Measurements from ENCODE around the gene GPAT3.
A peak's percentile ranks its signal among the peaks of the same experiment; 100 is the strongest.

GPAT3 gene

GRCh38 chr4:83626245-83626836, 90.4 kb downstream of the GPAT3 start:
- no peak for TF ChIP-seq CTCF (IDR thresholded peaks at IDR 0.05; ENCODE audit: unreplicated experiment in 3 of 3)
- Mint-ChIP-seq H3K27me3 (ENCODE audit: low read depth) (no peaks in the 10 kb centered on the region), H3K36me3 (ENCODE audit: low read depth) (peaks cover 10% of the 10 kb centered on the region)

GRCh38 chr4:83629945-83630721, 94.2 kb downstream of the GPAT3 start:
- H3K27ac Mint-ChIP-seq: peak overlapping the region in 1 of 3 experiments; percentile 77
- TF ChIP-seq CTCF (IDR thresholded peaks at IDR 0.05; ENCODE audit: unreplicated experiment in 3 of 3): no peak
- no peaks in the 10 kb centered on the region for H3K36me3 Mint-ChIP-seq (ENCODE audit: low read depth)
- no peaks in the 10 kb centered on the region for H3K27me3 Mint-ChIP-seq (ENCODE audit: low read depth)
- no peak overlapping the region for H3K4me3 Mint-ChIP-seq
- peaks cover 2% of the 10 kb centered on the region for H3K9me3 Mint-ChIP-seq
- H3K4me1 Mint-ChIP-seq: peaks cover 72% of the 10 kb centered on the region

More at GRCh38 chr4:83626245-83626836, 90.4 kb downstream of the GPAT3 start:
- peak overlapping the region; percentile 44 to 90 (median 66) for H3K27ac Mint-ChIP-seq
- peaks cover 60% of the 10 kb centered on the region for H3K4me1 Mint-ChIP-seq
- H3K4me3 Mint-ChIP-seq: peak overlapping the region in 2 of 3 experiments; percentile 3 to 41
- peaks cover 21% of the 10 kb centered on the region for H3K9me3 Mint-ChIP-seq

- TF ChIP-seq CTCF (IDR thresholded peaks at IDR 0.05; ENCODE audit: unreplicated experiment in 3 of 3): no peak
- peaks cover 63% of the 10 kb centered on the region for H3K4me1 Mint-ChIP-seq
- H3K36me3 Mint-ChIP-seq (ENCODE audit: low read depth): no peaks in the 10 kb centered on the region
- no peaks in the 10 kb centered on the region for H3K27me3 Mint-ChIP-seq (ENCODE audit: low read depth)
- H3K9me3 Mint-ChIP-seq: peaks cover 2% of the 10 kb centered on the region
- peak overlapping the region; percentile 76 to 84 (median 77) for H3K27ac Mint-ChIP-seq
- H3K4me3 Mint-ChIP-seq: peak overlapping the region in 1 of 3 experiments; percentile 18
Observed at GRCh38 chr4:83631066-83631465, 95.2 kb downstream of the GPAT3 start.

GRCh38 chr4:83636930-83637329, 101.0 kb downstream of the GPAT3 start:
- H3K4me1 Mint-ChIP-seq: peaks cover 16% of the 10 kb centered on the region
- H3K27ac Mint-ChIP-seq: no peak overlapping the region
- no peaks in the 10 kb centered on the region for H3K9me3 Mint-ChIP-seq
- TF ChIP-seq CTCF (IDR thresholded peaks at IDR 0.05; ENCODE audit: unreplicated experiment in 3 of 3): no peak
- peaks cover 34% of the 10 kb centered on the region for H3K27me3 Mint-ChIP-seq (ENCODE audit: low read depth)
- H3K36me3 Mint-ChIP-seq (ENCODE audit: low read depth): no peaks in the 10 kb centered on the region
- no peak overlapping the region for H3K4me3 Mint-ChIP-seq

- H3K4me3 Mint-ChIP-seq: no peak overlapping the region
- no peaks in the 10 kb centered on the region for H3K9me3 Mint-ChIP-seq
- H3K27ac Mint-ChIP-seq: no peak overlapping the region
- peak; percentile 77 to 88 (median 80) for TF ChIP-seq CTCF (IDR thresholded peaks at IDR 0.05; ENCODE audit: unreplicated experiment in 3 of 3)
- H3K36me3 Mint-ChIP-seq (ENCODE audit: low read depth): no peaks in the 10 kb centered on the region
- peaks cover 41% of the 10 kb centered on the region for H3K27me3 Mint-ChIP-seq (ENCODE audit: low read depth)
- peaks cover 5% of the 10 kb centered on the region for H3K4me1 Mint-ChIP-seq
Observed at GRCh38 chr4:83639849-83640493, 104.1 kb downstream of the GPAT3 start.
